Smooth muscle cell of the coronary artery (primary cell): ENCODE data around the gene SYNPR. TPM values are rescaled to one million over a fixed set of nuclear protein-coding genes. Genes with fewer than 3 reads are reported as not detected.

Experiments used
- total RNA-seq: library from RNA; depleted of rRNA; stranded (reverse); fragments of >200 nt; gene quantifications from 2 replicates; pipeline ENCODE4 v1.2.3, GENCODE V29; 2014; ENCODE audit warnings: low replicate concordance

SYNPR gene
- not detected in 2 replicates for total RNA-seq

GRCh38 chr3:63278171-63279004 is at the start of gene SYNPR:
Gene SYNPR (plus strand): TSS chr3:63278308.

GRCh38 chr3:63652066-63652725 is 374.1 kb downstream of the SYNPR start, which contains the start of gene SNTN:
Gene SNTN (plus strand): TSS chr3:63652675. CDS start chr3:63652688, 13 bp downstream.

